Measurements from ENCODE around the gene JCAD. TPM values are rescaled to one million over a fixed set of nuclear protein-coding genes. Genes with fewer than 3 reads are reported as not detected.

The JCAD gene
- total and polyA plus RNA-seq, 4 donors: 11.3 to 93.7 (median 27.1) TPM

DNA sequence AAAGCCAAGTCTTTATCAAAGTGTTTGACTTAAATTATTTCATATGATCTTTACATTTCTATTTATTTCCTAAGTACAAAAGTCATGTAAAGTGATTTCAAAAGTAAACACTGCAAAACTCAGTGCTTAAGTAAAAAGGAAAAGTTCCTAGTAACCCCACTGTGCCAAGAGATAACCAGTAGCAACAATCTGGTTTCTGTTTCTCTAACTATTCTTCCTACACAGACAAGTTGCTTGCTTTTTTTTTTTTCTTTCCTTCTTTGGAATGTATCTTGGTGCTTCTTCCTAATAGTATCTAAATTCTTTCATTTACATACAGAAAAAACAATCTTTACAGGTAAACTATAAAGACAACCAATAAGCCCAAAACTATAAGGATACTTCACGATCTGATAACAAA is 3.1 kb downstream of the JCAD start:
- DNase-seq (peak in 2 of 3 donors; percentile 37 to 62), ATAC-seq (ENCODE audit: insufficient read depth, low FRiP score) (no peak)
- H3K4me1 ChIP-seq (ENCODE audit: control insufficient read depth in 5 of 5, insufficient read depth in 5 of 5, low read length in 5 of 5): peaks cover 0 to 43% (median 5%) of the 10 kb centered on the region in 5 donors
- H3K27ac ChIP-seq (ENCODE audit: low read depth in 1 of 2, low read length in 1 of 2): no peak overlapping the region
- peaks cover 0 to 4% (median 2%) of the 10 kb centered on the region in 3 donors for H3K27me3 ChIP-seq (ENCODE audit: control insufficient read depth in 3 of 3, insufficient read depth in 3 of 3, low read length in 2 of 3)
- peaks cover 0 to 2% (median 0%) of the 10 kb centered on the region in 4 donors for H3K36me3 ChIP-seq (ENCODE audit: control insufficient read depth in 4 of 4, insufficient read depth in 4 of 4, low read length in 4 of 4)
- 72 to 90% methylated on average over 1 of the region's 1 CpG for WGBS, 2 donors
- TF ChIP-seq, protein P1, sequence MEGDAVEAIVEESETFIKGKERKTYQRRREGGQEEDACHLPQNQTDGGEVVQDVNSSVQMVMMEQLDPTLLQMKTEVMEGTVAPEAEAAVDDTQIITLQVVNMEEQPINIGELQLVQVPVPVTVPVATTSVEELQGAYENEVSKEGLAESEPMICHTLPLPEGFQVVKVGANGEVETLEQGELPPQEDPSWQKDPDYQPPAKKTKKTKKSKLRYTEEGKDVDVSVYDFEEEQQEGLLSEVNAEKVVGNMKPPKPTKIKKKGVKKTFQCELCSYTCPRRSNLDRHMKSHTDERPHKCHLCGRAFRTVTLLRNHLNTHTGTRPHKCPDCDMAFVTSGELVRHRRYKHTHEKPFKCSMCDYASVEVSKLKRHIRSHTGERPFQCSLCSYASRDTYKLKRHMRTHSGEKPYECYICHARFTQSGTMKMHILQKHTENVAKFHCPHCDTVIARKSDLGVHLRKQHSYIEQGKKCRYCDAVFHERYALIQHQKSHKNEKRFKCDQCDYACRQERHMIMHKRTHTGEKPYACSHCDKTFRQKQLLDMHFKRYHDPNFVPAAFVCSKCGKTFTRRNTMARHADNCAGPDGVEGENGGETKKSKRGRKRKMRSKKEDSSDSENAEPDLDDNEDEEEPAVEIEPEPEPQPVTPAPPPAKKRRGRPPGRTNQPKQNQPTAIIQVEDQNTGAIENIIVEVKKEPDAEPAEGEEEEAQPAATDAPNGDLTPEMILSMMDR (IDR thresholded peaks at IDR 0.05; ENCODE audit: control extremely low read depth, extremely low read depth): no peak
- no peak overlapping the region for H3K9ac ChIP-seq (ENCODE audit: insufficient read depth in 1 of 2, low read length in 2 of 2)
- H3K9me3 ChIP-seq (ENCODE audit: control insufficient read depth in 4 of 4, insufficient read depth in 3 of 4, low read length in 3 of 4): no peaks in the 10 kb centered on the region
- no peak overlapping the region for H3K4me3 ChIP-seq

DNA sequence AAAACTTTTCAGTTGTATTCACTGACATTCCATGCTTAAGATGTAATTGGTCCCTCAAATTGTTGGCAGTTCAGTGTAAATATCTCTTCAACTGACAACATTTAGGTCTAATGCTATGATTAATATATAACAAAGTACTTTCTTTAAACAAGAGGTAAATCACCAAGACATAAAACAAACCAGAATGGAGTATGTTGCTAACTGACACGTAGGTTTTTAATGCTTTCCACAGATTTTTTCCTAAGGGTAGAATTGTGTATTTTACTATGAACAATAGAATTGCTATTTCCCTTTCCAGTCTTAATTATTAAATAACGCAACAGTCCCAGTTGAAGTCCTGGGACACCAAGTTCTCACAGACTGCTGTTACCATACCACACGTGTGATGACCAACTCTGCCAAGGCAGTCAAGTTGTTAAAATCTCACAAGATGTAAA is 4.1 kb downstream of the JCAD start:
- peaks cover 0 to 6% (median 0%) of the 10 kb centered on the region in 3 donors for H3K27me3 ChIP-seq (ENCODE audit: control insufficient read depth in 3 of 3, insufficient read depth in 3 of 3, low read length in 2 of 3)
- no peak for ATAC-seq (ENCODE audit: insufficient read depth, low FRiP score)
- 66 to 76% methylated on average over 3 of the region's 3 CpGs for WGBS, 2 donors
- TF ChIP-seq, protein P1 (IDR thresholded peaks at IDR 0.05; ENCODE audit: control extremely low read depth, extremely low read depth): no peak
- no peak overlapping the region for H3K4me3 ChIP-seq
- peak overlapping the region in 1 of 2 donors; percentile 71 for H3K27ac ChIP-seq (ENCODE audit: low read depth in 1 of 2, low read length in 1 of 2)
- H3K9me3 ChIP-seq (ENCODE audit: control insufficient read depth in 4 of 4, insufficient read depth in 3 of 4, low read length in 3 of 4): no peaks in the 10 kb centered on the region
- H3K36me3 ChIP-seq (ENCODE audit: control insufficient read depth in 4 of 4, insufficient read depth in 4 of 4, low read length in 4 of 4): peaks cover 0 to 2% (median 0%) of the 10 kb centered on the region in 4 donors
- H3K4me1 ChIP-seq (ENCODE audit: control insufficient read depth in 5 of 5, insufficient read depth in 5 of 5, low read length in 5 of 5): peaks cover 0 to 53% (median 9%) of the 10 kb centered on the region in 5 donors
- peak in 1 of 3 donors; percentile 13 for DNase-seq
- H3K9ac ChIP-seq (ENCODE audit: insufficient read depth in 1 of 2, low read length in 2 of 2): no peak overlapping the region

DNA sequence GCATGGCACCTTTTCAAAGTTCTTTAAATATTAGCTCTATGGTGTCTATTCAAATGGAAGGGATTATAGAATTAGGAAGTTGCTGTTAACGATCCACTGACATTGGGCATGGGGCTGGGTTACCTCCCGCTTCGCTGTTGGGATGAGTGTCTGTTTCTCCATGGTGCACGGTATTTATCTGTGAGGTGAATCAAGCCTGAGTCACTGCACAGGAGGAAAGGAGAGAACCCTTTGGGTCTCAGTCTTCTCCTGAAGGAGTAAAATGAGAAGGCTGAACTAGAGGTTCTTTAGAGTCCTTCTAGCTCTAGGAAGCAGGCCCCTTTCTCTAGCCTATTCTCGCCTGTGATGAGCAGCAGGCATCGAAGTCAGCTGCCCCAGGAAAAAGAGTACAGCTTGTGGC is 7.3 kb downstream of the JCAD start:
- peaks cover 0 to 2% (median 0%) of the 10 kb centered on the region in 3 donors for H3K27me3 ChIP-seq (ENCODE audit: control insufficient read depth in 3 of 3, insufficient read depth in 3 of 3, low read length in 2 of 3)
- TF ChIP-seq, protein P1 (IDR thresholded peaks at IDR 0.05; ENCODE audit: control extremely low read depth, extremely low read depth): no peak
- H3K4me1 ChIP-seq (ENCODE audit: control insufficient read depth in 5 of 5, insufficient read depth in 5 of 5, low read length in 5 of 5): peaks cover 0 to 39% (median 4%) of the 10 kb centered on the region in 5 donors
- H3K4me3 ChIP-seq: no peak overlapping the region
- H3K9ac ChIP-seq (ENCODE audit: insufficient read depth in 1 of 2, low read length in 2 of 2): no peak overlapping the region
- H3K9me3 ChIP-seq (ENCODE audit: control insufficient read depth in 4 of 4, insufficient read depth in 3 of 4, low read length in 3 of 4): peaks cover 0 to 3% (median 0%) of the 10 kb centered on the region in 4 donors
- H3K27ac ChIP-seq (ENCODE audit: low read depth in 1 of 2, low read length in 1 of 2): peak overlapping the region in 1 of 2 donors; percentile 26
- no peak for ATAC-seq (ENCODE audit: insufficient read depth, low FRiP score)
- peaks cover 0 to 7% (median 0%) of the 10 kb centered on the region in 4 donors for H3K36me3 ChIP-seq (ENCODE audit: control insufficient read depth in 4 of 4, insufficient read depth in 4 of 4, low read length in 4 of 4)
- WGBS, 2 donors: 73 to 83% methylated on average over 6 of the region's 6 CpGs
- DNase-seq: no peak

DNA sequence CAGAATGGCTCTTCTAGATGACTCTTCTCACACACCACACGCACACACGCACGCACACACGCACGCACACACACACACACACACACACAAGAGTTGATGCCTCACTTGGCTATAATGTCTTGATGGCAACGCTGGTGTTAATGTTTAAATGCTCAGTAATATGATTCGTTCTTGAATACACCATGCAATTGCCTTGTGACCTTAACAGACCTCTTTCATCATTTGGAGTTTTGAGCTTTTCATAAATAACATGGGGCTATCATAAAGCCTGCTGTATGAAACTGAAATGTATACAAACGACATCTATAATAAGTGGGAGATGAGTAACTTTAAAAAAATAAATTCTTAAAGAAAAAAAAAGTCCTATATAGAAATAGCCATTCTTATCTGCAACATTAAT is 8.2 kb downstream of the JCAD start:
- TF ChIP-seq, protein P1 (IDR thresholded peaks at IDR 0.05; ENCODE audit: control extremely low read depth, extremely low read depth): no peak
- no peak for ATAC-seq (ENCODE audit: insufficient read depth, low FRiP score)
- H3K27ac ChIP-seq (ENCODE audit: low read depth in 1 of 2, low read length in 1 of 2): no peak overlapping the region
- H3K36me3 ChIP-seq (ENCODE audit: control insufficient read depth in 4 of 4, insufficient read depth in 4 of 4, low read length in 4 of 4): peaks cover 0 to 7% (median 0%) of the 10 kb centered on the region in 4 donors
- no peak overlapping the region for H3K4me3 ChIP-seq
- no peak overlapping the region for H3K9ac ChIP-seq (ENCODE audit: insufficient read depth in 1 of 2, low read length in 2 of 2)
- peaks cover 0 to 31% (median 4%) of the 10 kb centered on the region in 5 donors for H3K4me1 ChIP-seq (ENCODE audit: control insufficient read depth in 5 of 5, insufficient read depth in 5 of 5, low read length in 5 of 5)
- DNase-seq: peak in 2 of 3 donors; percentile 42 to 62
- 63 to 85% methylated on average over 8 of the region's 8 CpGs for WGBS, 2 donors
- peaks cover 0 to 2% (median 0%) of the 10 kb centered on the region in 3 donors for H3K27me3 ChIP-seq (ENCODE audit: control insufficient read depth in 3 of 3, insufficient read depth in 3 of 3, low read length in 2 of 3)
- peaks cover 0 to 3% (median 0%) of the 10 kb centered on the region in 4 donors for H3K9me3 ChIP-seq (ENCODE audit: control insufficient read depth in 4 of 4, insufficient read depth in 3 of 4, low read length in 3 of 4)
